ENCODE measurements around the gene PTEN. TPM values are rescaled to one million over a fixed set of nuclear protein-coding genes. Genes with fewer than 3 reads are reported as not detected.
"Not testable (repeated sequence)": the region's sequence is repeated elsewhere in the genome, so short reads cannot be mapped to it uniquely, and the experiment has no call there.

PTEN gene
- total RNA-seq, 1 donor from 2014 or later: 96.3 TPM

GRCh38 chr10:87842776-87843497 is 20.5 kb upstream of the PTEN start:
- Histone ChIP-seq H3K4me1 (no peaks in the 10 kb centered on the region), H3K27ac (no peak overlapping the region), H3K9me3 (no peaks in the 10 kb centered on the region), H3K27me3 (no peaks in the 10 kb centered on the region), H3K36me3 (no peaks in the 10 kb centered on the region), H3K4me3 (no peak overlapping the region)
- intact Hi-C loops (cut with DNase I): no loop called here
- TF ChIP-seq, protein P1, sequence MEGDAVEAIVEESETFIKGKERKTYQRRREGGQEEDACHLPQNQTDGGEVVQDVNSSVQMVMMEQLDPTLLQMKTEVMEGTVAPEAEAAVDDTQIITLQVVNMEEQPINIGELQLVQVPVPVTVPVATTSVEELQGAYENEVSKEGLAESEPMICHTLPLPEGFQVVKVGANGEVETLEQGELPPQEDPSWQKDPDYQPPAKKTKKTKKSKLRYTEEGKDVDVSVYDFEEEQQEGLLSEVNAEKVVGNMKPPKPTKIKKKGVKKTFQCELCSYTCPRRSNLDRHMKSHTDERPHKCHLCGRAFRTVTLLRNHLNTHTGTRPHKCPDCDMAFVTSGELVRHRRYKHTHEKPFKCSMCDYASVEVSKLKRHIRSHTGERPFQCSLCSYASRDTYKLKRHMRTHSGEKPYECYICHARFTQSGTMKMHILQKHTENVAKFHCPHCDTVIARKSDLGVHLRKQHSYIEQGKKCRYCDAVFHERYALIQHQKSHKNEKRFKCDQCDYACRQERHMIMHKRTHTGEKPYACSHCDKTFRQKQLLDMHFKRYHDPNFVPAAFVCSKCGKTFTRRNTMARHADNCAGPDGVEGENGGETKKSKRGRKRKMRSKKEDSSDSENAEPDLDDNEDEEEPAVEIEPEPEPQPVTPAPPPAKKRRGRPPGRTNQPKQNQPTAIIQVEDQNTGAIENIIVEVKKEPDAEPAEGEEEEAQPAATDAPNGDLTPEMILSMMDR (IDR thresholded peaks at IDR 0.05): no peak
- no peak for DNase-seq (ENCODE audit: low spot score in 2 of 2)

DNA sequence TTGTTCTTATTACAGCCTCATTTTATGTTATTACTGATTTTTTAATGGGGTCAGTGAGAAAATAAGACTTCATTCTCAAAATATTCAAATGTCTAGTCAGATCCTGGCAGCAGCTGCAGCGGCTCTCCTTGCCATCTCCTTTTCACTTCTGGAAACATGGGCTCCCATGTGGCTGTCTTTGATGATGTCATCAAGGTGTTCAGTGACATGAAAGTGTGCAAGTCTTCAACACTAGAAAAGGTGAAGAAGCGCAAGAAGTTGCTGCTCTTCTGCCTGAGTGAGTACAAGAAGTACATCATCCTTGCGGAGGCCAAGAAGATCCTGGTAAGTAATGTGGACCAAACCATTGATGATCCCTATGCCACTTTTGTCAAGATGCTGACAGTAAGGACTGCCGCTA is 19.7 kb upstream of the PTEN start:
- Histone ChIP-seq H3K4me3 (no peak overlapping the region), H3K9me3 (no peaks in the 10 kb centered on the region), H3K27me3 (no peaks in the 10 kb centered on the region), H3K27ac (no peak overlapping the region), H3K4me1 (no peaks in the 10 kb centered on the region), H3K36me3 (no peaks in the 10 kb centered on the region)
- intact Hi-C loops (cut with DNase I): no loop called here
- TF ChIP-seq, protein P1 (IDR thresholded peaks at IDR 0.05): no peak
- no peak for DNase-seq (ENCODE audit: low spot score in 2 of 2)

GRCh38 chr10:87844837-87845623 is 18.4 kb upstream of the PTEN start:
- no peaks in the 10 kb centered on the region for H3K4me1 ChIP-seq
- no peaks in the 10 kb centered on the region for H3K36me3 ChIP-seq
- TF ChIP-seq, protein P1 (IDR thresholded peaks at IDR 0.05): no peak
- intact Hi-C loops (cut with DNase I): no loop called here
- no peak overlapping the region for H3K27ac ChIP-seq
- no peak for DNase-seq (ENCODE audit: low spot score in 2 of 2)
- no peaks in the 10 kb centered on the region for H3K27me3 ChIP-seq
- no peak overlapping the region for H3K4me3 ChIP-seq
- H3K9me3 ChIP-seq: no peaks in the 10 kb centered on the region

GRCh38 chr10:87845624-87845998 is 17.8 kb upstream of the PTEN start:
- Histone ChIP-seq H3K36me3 (no peaks in the 10 kb centered on the region), H3K27ac (no peak overlapping the region), H3K27me3 (no peaks in the 10 kb centered on the region), H3K4me3 (no peak overlapping the region), H3K9me3 (no peaks in the 10 kb centered on the region), H3K4me1 (no peaks in the 10 kb centered on the region)
- intact Hi-C loops (cut with DNase I): no loop called here
- TF ChIP-seq, protein P1 (IDR thresholded peaks at IDR 0.05): no peak
- no peak for DNase-seq (ENCODE audit: low spot score in 2 of 2)

DNA sequence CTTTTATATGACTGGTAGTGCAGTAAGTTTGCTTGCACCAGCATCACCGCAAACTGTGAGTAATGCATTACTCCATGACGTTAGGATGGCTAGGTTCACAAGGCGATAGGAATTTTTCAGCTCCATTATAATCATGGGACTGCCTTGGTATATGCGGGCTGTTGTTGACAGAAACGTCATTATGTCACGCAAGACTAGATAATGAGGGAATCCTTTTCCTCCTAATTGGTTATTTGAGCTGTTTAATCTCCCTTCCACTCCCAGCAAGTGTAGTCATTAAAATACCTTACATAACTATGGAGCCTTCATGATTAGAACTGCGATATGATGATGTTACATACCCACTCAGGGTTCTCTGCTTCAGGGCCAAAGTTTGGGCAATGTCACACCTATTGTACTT is 17.4 kb upstream of the PTEN start:
- H3K4me1 ChIP-seq: no peaks in the 10 kb centered on the region
- DNase-seq (ENCODE audit: low spot score in 2 of 2): no peak
- no peaks in the 10 kb centered on the region for H3K36me3 ChIP-seq
- intact Hi-C loops (cut with DNase I): no loop called here
- H3K27ac ChIP-seq: no peak overlapping the region
- no peaks in the 10 kb centered on the region for H3K27me3 ChIP-seq
- TF ChIP-seq, protein P1 (IDR thresholded peaks at IDR 0.05): no peak
- H3K9me3 ChIP-seq: no peaks in the 10 kb centered on the region
- no peak overlapping the region for H3K4me3 ChIP-seq

GRCh38 chr10:87846711-87847110 is 16.7 kb upstream of the PTEN start:
- H3K27ac ChIP-seq; H3K4me3 ChIP-seq; intact Hi-C loops (cut with DNase I); H3K36me3 ChIP-seq; H3K27me3 ChIP-seq; DNase-seq (ENCODE audit: low spot score in 2 of 2); H3K9me3 ChIP-seq; H3K4me1 ChIP-seq: not testable (repeated sequence)

Measured in ascending aorta (tissue), 2 donors.